ENCODE data around the gene BEGAIN.

GRCh38 chr14:100606687-100607610 is 19.7 kb upstream of the BEGAIN start:
- no peak for TF ChIP-seq CTCF (IDR thresholded peaks at IDR 0.05)
- TF ChIP-seq POLR2A (IDR thresholded peaks at IDR 0.05) = no peak
